Endothelial cell (in vitro differentiated cells): ENCODE data around the gene GZF1. TPM values are rescaled to one million over a fixed set of nuclear protein-coding genes. Genes with fewer than 3 reads are reported as not detected.

Experiments used
- DNase-seq: peaks from one replicate; pipeline ENCODE4 v3.0.0; 2021; ENCODE audit warnings: low spot score
- H3K27ac Mint-ChIP-seq: one replicate; pipeline ENCODE4 v1.8.0; 2021; ENCODE audit warnings: mixed read lengths, inconsistent platforms; ENCODE audit not compliant: unreplicated experiment
- H3K27me3 Mint-ChIP-seq: one replicate; pipeline ENCODE4 v1.8.0; 2021; ENCODE audit warnings: mild to moderate bottlenecking, moderate library complexity, mixed read lengths, inconsistent platforms; ENCODE audit not compliant: unreplicated experiment
- H3K36me3 Mint-ChIP-seq: one replicate; pipeline ENCODE4 v1.8.0; 2021; ENCODE audit warnings: mild to moderate bottlenecking, low read depth, mixed read lengths, inconsistent platforms; ENCODE audit not compliant: unreplicated experiment
- H3K4me1 Mint-ChIP-seq: one replicate; pipeline ENCODE4 v1.8.0; 2021; ENCODE audit warnings: mild to moderate bottlenecking, mixed read lengths, inconsistent platforms; ENCODE audit not compliant: unreplicated experiment
- H3K4me3 Mint-ChIP-seq: one replicate; pipeline ENCODE4 v1.8.0; 2021; ENCODE audit warnings: mild to moderate bottlenecking, mixed read lengths, inconsistent platforms; ENCODE audit not compliant: unreplicated experiment
- H3K9me3 Mint-ChIP-seq: one replicate; pipeline ENCODE4 v1.8.0; 2021; ENCODE audit warnings: mixed read lengths, inconsistent platforms; ENCODE audit not compliant: unreplicated experiment
- total RNA-seq: library from RNA; stranded (reverse); fragmentation: NEBNext Ultra II Directional; extraction: Animal tissue kit (Norgen Biotek cat#: 25700); gene quantifications from one replicate; pipeline ENCODE4 v1.2.1, GENCODE V29; 2021; ENCODE audit not compliant: unreplicated experiment
- TF ChIP-seq, protein P1 (sequence below): fragments of 200-600 bp; sonication (generic); IDR thresholded peaks from one replicate; pipeline ENCODE4 v1.5.0; 2021; ENCODE audit warnings: antibody characterized with exemption; ENCODE audit not compliant: unreplicated experiment

The GZF1 gene
- total RNA-seq, 1 donor from 2014 or later, result 9.6 TPM

DNA sequence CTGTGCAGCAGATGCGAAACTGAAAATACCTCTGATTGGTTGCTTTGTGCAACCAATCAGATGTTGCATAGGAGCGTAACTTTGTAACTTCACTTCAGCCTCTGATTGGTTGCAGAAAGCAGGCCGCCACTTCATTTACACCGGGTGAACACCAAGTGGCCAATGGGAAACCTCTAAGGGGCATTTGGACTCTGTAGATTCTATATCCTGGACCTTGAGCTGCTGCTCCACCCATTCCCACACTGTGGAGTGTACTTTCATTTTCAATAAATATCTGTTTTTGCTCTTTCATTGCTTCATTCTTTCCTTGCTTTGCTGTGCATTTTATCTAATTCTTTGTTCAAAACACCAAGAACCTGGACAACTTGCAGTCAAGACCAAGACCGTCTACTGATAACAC, 25.5 kb upstream of the GZF1 start:
- H3K4me3 Mint-ChIP-seq, result no peak overlapping the region
- H3K36me3 Mint-ChIP-seq, result no peaks in the 10 kb centered on the region
- DNase-seq, result no peak

DNA sequence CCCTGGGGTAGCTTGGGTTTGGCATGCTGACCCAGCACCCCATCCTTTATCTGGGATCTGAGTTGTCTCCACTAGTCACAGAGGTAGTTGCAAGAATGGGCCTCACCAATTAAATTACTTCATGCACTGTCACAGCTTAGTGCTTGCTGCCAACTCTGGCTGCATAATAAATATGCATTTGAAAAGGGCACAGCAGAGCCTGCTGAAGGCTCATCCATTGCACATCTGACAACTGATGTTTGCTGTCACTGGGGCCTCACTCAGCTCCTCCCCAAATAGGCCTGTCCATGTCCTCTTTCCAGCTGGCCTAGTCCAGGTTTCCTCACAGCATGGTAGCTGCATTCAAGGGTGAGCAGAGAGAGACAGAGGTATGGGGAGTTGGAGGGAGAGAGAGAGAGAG, 24.7 kb upstream of the GZF1 start:
- Mint-ChIP-seq H3K9me3 (no peaks in the 10 kb centered on the region), H3K36me3 (no peaks in the 10 kb centered on the region), H3K4me1 (peaks cover 5% of the 10 kb centered on the region), H3K27me3 (peaks cover 10% of the 10 kb centered on the region), H3K27ac (no peak overlapping the region), H3K4me3 (no peak overlapping the region)
- TF ChIP-seq, protein P1, sequence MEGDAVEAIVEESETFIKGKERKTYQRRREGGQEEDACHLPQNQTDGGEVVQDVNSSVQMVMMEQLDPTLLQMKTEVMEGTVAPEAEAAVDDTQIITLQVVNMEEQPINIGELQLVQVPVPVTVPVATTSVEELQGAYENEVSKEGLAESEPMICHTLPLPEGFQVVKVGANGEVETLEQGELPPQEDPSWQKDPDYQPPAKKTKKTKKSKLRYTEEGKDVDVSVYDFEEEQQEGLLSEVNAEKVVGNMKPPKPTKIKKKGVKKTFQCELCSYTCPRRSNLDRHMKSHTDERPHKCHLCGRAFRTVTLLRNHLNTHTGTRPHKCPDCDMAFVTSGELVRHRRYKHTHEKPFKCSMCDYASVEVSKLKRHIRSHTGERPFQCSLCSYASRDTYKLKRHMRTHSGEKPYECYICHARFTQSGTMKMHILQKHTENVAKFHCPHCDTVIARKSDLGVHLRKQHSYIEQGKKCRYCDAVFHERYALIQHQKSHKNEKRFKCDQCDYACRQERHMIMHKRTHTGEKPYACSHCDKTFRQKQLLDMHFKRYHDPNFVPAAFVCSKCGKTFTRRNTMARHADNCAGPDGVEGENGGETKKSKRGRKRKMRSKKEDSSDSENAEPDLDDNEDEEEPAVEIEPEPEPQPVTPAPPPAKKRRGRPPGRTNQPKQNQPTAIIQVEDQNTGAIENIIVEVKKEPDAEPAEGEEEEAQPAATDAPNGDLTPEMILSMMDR, result no peak
- no peak for DNase-seq

More for the DNA sequence above, 25.5 kb upstream of the GZF1 start:
- Mint-ChIP-seq H3K9me3 (no peaks in the 10 kb centered on the region), H3K27ac (no peak overlapping the region), H3K27me3 (peaks cover 10% of the 10 kb centered on the region), H3K4me1 (peaks cover 12% of the 10 kb centered on the region)
- TF ChIP-seq, protein P1, result no peak

DNA sequence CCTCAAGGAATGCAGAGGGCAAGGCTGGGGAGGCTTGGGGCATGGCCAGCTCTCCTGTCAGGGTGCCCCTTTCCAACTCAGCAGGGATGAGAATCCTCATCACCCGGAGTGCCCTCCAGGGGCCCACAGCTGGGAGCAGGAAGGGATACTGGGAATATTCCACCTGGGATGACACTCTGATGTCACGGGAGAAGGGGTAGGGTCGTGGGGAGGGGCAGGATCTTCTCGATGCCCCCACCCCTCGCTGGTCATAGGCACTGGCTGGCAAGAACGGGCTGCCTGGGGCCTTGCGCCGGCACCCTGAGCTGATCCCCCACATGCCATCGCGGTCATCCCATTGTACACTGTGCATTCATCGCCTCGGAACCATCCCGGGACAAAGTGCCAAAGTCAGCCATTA, 22.0 kb upstream of the GZF1 start:
- Mint-ChIP-seq H3K27ac (no peak overlapping the region), H3K36me3 (no peaks in the 10 kb centered on the region), H3K9me3 (no peaks in the 10 kb centered on the region), H3K4me1 (no peaks in the 10 kb centered on the region), H3K27me3 (peaks cover 3% of the 10 kb centered on the region), H3K4me3 (no peak overlapping the region)
- DNase-seq, result no peak
- TF ChIP-seq, protein P1, result no peak

DNA sequence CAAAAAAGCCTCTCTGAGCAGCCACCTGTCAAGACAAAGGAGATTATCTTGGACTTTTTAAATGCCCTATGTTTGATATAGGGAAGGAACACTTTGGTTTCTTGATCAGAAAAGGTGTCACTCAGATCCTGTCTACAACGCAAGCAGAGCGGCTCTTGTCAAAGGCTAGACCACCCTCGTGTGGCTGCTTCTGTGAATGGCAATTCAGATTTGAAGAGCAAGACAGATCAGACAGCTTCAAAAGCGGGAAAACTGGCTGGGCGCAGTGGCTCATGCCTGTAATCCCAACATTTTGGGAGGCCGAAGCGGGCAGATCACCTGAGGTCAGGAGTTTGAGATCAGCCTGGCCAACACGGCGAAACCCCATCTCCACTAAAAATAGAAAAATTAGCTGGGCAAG, 21.5 kb upstream of the GZF1 start:
- Mint-ChIP-seq H3K27ac (no peak overlapping the region), H3K36me3 (no peaks in the 10 kb centered on the region), H3K4me3 (no peak overlapping the region), H3K27me3 (peaks cover 2% of the 10 kb centered on the region), H3K4me1 (no peaks in the 10 kb centered on the region), H3K9me3 (no peaks in the 10 kb centered on the region)
- TF ChIP-seq, protein P1, result peak; percentile 65
- DNase-seq, result peak; percentile 72

DNA sequence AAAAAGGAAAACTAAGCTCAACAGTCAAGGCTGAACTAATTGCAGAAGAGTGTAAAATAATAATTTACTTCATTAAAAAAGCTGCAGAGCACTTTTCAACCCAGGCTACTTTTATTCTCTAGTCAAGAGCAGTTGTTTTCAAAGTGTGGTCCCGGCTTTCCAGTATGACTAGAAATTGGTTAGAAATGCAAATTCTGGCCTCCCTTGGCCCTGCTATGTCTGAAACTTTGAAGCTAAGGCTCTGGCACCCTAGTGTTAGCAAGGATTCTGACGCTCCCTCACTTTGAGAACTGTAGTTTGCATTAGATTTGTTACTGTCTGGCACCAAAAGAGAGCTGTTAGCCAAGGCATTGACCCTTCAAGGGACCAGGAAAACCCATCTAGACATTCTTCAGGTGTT, 20.9 kb upstream of the GZF1 start:
- Mint-ChIP-seq H3K27ac (no peak overlapping the region), H3K36me3 (no peaks in the 10 kb centered on the region), H3K9me3 (no peaks in the 10 kb centered on the region), H3K27me3 (peaks cover 2% of the 10 kb centered on the region), H3K4me1 (no peaks in the 10 kb centered on the region), H3K4me3 (no peak overlapping the region)
- no peak for DNase-seq
- TF ChIP-seq, protein P1, result no peak
